ENCODE measurements around the gene POU2AF1.
"Not testable (repeated sequence)": the region's sequence is repeated elsewhere in the genome, so short reads cannot be mapped to it uniquely, and the experiment has no call there.

POU2AF1 gene

GRCh38 chr11:111339758-111340388 lies 39.2 kb downstream of the POU2AF1 start:
- FAIRE-seq: peak; percentile 69

GRCh38 chr11:111336582-111337256 lies 42.4 kb downstream of the POU2AF1 start:
- FAIRE-seq: peak; percentile 66

- FAIRE-seq: no peak
These were observed 43.0 kb downstream of the POU2AF1 start for GRCh38 chr11:111336062-111336461.

GRCh38 chr11:111335549-111335948 lies 43.5 kb downstream of the POU2AF1 start:
- no peak for FAIRE-seq

- FAIRE-seq: peak; percentile 92
These were observed 44.3 kb downstream of the POU2AF1 start for GRCh38 chr11:111334532-111335502.

GRCh38 chr11:111331711-111332479 lies 47.2 kb downstream of the POU2AF1 start:
- FAIRE-seq: no peak

GRCh38 chr11:111330234-111330893 lies 48.7 kb downstream of the POU2AF1 start:
- FAIRE-seq: no peak

- FAIRE-seq: no peak
These were observed 49.5 kb downstream of the POU2AF1 start for GRCh38 chr11:111329306-111330204.

- no peak for FAIRE-seq
These were observed 51.0 kb downstream of the POU2AF1 start for GRCh38 chr11:111327908-111328624.

- no peak for FAIRE-seq
These were observed 52.3 kb downstream of the POU2AF1 start for GRCh38 chr11:111326824-111327223.

GRCh38 chr11:111325259-111325658 lies 53.8 kb downstream of the POU2AF1 start:
- FAIRE-seq: no peak

GRCh38 chr11:111324277-111324720 lies 54.8 kb downstream of the POU2AF1 start:
- peak; percentile 51 for FAIRE-seq

GRCh38 chr11:111322534-111322933 lies 56.5 kb downstream of the POU2AF1 start:
- no peak for FAIRE-seq

- no peak for FAIRE-seq
These were observed 58.1 kb downstream of the POU2AF1 start for GRCh38 chr11:111320728-111321568.

- FAIRE-seq: not testable (repeated sequence)
These were observed 58.9 kb downstream of the POU2AF1 start for GRCh38 chr11:111320199-111320598.

- no peak for FAIRE-seq
These were observed 59.8 kb downstream of the POU2AF1 start for GRCh38 chr11:111319296-111319695.

- FAIRE-seq: no peak
These were observed 67.0 kb downstream of the POU2AF1 start for GRCh38 chr11:111312076-111312475.

- no peak for FAIRE-seq
These were observed 68.4 kb downstream of the POU2AF1 start for GRCh38 chr11:111310723-111311122.

GRCh38 chr11:111310088-111310487 lies 69.0 kb downstream of the POU2AF1 start:
- no peak for FAIRE-seq
